Lower leg skin (tissue), 3 donors: ENCODE results near the gene GPR39.

ENCODE experiments used
- CTCF ChIP-seq, 3 donors: fragments of 450-650 bp; IDR thresholded peaks; one replicate each; pipeline ENCODE4 v1.5.1; 2016; ENCODE audit warnings: antibody characterized with exemption in 3 of 3, mild to moderate bottlenecking in 3 of 3, moderate library complexity in 2 of 3
- POLR2A ChIP-seq, 2 donors: fragments of 450-650 bp; IDR thresholded peaks; one replicate each; pipeline ENCODE4 v1.6.1; 2016 to 2017; ENCODE audit warnings: antibody characterized with exemption in 2 of 2, mild to moderate bottlenecking in 1 of 2, moderate library complexity in 1 of 2

GRCh38 chr2:132583666-132584360 lies 167.2 kb downstream of the GPR39 start:
- TF ChIP-seq CTCF (IDR thresholded peaks at IDR 0.05): no peak
- no peak for TF ChIP-seq POLR2A (IDR thresholded peaks at IDR 0.05)
